Measurements from ENCODE around the gene ALKBH3.

Gene ALKBH3

DNA sequence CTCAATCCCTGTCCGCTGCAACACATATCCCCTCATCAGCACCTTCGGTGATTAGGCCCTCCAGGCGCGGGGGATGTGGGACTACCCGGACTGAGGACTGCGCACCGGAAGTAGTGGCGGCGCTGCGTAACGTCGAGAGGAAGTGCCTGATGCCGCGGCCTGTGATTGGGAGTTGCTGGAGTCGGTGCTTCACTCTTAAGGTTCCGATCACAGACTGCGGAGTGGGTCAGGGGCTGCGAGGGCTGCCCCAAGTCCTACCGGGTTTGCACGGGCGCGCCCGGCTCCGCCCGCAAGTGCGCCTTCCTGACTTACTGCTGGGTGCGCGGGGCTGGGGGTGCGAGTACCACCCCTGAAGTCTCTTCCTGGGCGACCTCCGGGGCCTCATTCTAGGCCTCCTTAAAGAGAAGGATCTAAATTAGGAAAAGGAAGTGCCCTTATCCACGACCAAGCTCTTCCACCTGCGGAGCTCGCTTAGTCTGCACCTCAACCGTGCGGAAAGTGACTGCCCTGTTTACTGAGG, at the start of gene ALKBH3:
ALKBH3 (plus strand) TSS at position 192 of the 520 bp plus-strand sequence. CDS start 1,822 bp downstream, outside the sequence.
- DNase-seq (ENCODE audit: low spot score) = peak; percentile 79

DNA sequence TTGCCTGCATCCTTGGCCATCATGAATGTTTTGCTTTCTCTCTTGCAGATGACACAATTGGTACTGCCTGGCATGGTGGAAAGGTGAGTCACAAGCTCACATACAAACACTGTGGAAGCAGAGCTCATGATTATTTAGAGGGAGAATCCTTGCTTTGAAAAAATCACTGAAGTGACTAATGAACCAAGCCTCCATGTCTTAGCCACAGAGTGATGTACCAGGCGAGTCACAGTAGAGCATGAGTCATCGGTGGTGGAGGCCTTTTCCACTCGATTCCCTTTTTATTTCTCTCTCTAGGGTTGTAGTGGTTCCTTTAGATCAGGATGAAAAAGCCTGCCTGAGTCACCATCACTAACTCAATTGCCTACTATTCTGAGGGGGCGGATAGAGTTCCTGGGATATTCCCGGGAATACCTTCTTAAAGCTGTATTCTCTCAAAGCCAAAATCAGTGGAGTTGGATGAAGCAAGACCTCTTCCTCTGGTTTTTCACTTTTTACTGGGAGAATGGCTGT, 49.6 kb upstream of the ALKBH3 start:
- no peak for DNase-seq (ENCODE audit: low spot score)

DNA sequence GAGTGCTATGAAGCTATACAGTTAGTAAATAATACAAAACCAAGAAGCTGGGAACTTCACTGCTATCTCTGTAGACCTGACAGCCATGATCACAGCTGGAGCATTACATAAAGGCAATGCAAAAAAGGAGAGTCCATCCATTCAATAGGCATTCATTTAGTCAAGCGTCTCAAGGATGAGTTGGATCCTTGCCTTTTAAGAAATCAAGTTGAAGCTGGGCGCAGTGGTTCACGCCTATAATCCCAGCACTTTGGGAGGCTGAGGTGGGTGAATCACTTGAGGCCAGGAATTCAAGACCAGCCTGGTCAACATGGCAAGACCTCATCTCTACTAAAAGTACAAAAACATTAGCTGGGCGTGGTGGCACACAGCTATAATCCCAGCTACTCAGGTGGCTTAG, 48.1 kb upstream of the ALKBH3 start:
- DNase-seq (ENCODE audit: low spot score) = no peak

DNA sequence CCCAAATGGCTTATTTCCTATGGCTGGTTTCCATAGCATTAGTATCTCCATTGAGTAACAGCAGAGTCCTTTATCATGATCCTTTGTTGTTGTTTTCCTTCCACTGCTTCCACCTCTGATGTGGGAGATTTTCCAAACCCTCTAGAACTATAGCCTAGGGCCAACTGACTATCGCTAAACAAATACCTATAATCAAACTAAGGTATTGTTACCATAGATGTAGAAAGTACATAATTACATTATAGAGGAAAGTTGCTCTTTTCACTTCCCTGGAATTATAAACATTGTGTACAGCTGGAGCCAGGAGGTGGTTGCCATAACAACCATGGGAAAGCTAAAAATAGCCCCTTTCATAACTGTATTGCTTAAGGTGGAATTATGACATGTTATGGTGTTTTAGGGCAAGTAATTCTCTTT, 47.0 kb upstream of the ALKBH3 start:
- peak; percentile 3 for DNase-seq (ENCODE audit: low spot score)

DNA sequence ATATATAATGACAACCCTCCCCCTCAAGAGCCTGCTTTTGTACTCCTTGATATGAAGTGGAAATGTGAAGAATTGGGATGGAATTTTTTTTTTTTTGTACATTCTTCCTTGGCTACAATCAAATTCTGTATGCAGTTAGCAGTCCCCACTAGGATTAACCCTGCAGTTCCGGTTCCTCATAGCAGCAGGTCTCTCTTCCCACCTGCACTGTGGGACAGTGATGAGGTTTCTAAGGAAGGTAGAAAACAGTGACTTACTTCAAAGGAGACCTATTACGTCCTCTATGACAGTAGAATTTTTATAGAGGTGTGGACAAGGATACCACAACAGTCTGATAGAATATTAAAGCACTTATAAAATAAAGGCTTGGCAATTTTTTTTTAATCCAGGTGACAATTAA, 46.3 kb upstream of the ALKBH3 start:
- DNase-seq (ENCODE audit: low spot score) = no peak

DNA sequence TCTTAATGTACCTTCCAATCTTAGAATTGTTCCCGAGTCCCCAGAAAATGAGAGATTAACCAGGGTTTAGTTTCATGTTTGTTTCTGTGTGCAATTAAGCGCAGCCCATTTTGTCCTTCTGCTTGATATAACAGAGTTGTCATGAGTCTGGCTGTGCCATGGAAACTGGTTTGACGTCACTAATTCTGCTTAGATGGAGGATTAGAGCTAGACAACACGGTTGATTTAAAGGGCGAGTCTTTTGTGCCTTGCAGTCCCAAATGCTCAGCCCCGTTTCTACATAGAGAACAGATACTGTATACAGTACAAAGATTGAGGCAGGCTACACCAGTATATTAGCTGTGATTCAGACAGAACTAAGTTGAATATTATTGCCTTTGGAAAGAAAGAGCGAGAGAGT, 45.5 kb upstream of the ALKBH3 start:
- DNase-seq (ENCODE audit: low spot score) = no peak

DNA sequence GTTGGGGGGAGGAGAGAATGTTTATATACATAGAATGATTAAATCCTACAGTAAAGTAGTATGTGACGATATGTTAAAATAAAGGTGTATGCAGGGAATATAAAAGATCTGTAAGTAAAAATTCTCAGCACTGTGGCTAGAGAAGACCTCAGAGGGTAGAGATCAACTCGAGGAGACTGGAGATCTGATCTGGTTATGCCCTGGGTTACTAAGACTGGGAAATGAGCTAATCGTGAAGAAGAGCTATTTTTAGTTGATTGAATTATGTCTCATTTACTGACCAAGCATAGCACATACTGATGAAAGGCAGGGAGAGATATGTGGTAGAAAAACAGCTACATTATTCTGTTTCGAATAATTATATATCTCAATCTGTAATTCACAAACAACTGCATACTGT, 42.8 kb upstream of the ALKBH3 start:
- no peak for DNase-seq (ENCODE audit: low spot score)

DNA sequence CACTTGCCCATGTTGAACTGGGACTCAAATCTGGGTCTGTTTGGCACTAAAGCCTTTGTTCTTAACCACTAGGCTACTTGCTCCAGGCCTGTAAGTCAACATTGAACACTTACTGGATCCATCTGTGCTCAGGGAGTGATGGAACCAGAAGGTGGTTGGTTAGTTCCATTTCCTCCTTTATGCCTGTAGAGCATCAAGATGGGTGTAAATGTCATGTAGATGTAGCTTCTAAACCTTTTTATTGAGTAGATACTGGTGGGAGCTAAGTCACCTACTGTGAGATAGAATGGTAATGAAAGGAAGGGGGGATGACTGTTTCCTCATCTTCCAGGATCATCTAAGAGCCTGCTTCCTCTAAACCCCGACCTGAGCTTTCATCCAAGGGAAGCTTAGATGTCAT, 38.6 kb upstream of the ALKBH3 start:
- no peak for DNase-seq (ENCODE audit: low spot score)

DNA sequence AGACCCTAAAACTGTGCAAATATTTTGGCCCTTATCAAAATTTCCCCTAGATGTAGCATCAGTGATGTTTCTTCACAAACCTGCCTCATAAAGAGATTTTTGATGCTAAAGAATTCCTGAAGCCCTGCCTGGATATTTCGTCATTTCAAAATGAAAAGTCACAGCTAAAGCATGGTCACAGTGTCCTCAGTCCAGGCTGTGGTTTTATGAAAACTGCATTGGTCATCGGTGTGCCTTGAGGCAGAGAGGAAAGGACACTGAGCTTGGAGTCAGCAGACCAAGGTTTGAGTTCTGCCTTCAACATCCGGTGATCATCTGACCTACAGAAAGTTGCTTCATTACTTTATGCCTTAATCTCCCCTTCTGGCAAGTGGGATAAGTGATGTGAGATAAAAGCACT, 34.8 kb upstream of the ALKBH3 start:
- DNase-seq (ENCODE audit: low spot score) = no peak

DNA sequence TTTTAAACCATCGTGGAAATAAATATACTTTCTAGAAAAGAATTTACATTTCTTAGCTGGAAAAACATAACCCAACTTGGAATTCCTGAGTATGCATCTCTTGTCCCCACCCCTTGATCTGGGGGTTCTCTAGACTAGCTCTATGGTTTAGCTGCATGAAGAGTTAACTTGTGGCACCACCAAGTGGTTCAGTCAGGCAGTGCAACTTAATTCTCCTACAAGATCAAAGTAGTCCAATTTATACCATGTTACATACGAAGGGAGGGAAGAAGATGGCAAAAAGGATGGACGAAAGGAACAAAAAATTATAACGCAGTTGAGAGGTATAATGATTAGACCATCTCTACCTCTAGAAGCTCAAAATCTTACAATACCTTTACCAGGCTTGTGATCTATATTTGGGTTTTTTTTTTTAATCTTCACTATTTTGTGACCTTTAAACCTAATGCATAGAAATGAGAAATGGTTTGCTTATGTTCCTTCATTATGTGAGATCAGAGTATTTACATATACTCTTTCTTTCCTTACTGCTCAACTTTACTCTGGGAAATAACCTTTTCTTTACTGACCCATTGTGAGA, 28.5 kb upstream of the ALKBH3 start:
- DNase-seq (ENCODE audit: low spot score) = peak; percentile 39

DNA sequence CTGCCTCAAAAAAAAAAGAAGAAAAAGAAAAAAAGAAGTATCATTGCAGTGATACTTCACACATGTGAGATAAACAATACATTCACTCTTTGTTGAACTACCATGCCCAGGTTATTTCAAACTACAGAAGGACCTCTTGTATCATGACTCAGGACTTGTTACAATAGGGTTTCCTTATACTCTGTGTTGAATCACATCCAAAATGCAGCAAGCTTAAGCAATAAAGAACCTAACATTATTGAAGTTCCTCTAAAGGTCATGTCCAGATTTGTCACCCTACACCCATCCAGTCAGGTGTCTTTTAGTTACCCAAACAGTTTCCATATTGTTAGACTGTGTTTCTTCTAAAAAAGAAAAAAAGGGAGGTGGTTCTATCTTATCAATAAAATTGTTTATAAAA, 26.9 kb upstream of the ALKBH3 start:
- DNase-seq (ENCODE audit: low spot score) = no peak

DNA sequence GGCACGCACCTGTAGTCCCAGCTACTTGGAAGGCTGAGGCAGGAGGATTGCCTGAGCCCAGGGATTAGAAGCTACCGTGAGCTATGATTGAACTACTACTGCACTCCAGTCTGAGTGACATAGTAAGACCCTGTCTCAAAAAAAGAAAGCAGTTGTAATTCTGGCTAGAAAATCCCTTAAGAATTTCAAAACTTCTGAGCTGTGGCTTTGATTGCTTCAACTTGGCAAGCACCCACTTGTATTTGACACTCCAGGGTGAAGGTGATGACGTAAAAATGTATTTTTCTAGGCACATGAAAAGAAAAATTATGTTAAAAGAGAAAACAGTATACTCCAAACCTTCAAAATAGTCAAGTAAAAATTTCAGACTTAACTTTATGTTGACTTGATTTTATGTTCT, 23.6 kb upstream of the ALKBH3 start:
- no peak for DNase-seq (ENCODE audit: low spot score)

DNA sequence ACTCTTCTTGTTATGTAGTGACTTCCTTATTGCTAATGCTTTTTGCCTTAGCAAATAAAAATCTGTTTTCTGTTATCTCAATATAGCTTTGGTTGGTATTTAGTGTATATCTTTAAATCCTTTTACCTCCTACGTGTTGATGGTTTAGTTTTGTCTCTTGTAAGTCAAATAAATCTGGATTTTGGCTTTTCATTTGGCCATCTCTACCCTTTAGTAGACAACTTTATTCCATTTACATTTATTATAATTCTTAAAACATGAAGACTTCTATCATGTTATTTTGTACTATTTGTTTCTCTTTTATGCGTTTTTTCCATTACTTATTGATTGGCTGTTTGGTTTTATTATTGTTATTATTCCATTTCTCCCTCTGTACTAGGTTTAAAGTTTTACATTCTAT, 19.5 kb upstream of the ALKBH3 start:
- no peak for DNase-seq (ENCODE audit: low spot score)

DNA sequence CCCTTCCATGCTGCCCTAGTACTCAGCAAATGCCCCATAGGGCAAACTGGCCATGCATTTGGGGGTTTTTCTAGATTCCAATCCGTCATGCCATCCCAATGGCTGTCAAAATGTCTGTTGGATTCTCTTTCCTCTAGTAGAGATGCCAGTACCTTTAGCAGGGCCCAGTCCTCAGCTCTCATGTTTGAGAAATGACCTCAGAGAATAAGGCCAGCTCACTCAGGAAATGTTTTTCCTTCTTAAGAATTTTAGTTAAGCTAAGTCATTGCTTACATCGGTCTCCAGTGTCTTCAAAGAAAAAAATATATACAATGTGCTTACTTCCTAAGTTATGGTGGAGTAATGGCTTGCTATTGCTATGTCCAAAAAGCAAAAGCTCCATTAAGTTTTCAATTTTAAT, 14.1 kb upstream of the ALKBH3 start:
- DNase-seq (ENCODE audit: low spot score) = no peak

DNA sequence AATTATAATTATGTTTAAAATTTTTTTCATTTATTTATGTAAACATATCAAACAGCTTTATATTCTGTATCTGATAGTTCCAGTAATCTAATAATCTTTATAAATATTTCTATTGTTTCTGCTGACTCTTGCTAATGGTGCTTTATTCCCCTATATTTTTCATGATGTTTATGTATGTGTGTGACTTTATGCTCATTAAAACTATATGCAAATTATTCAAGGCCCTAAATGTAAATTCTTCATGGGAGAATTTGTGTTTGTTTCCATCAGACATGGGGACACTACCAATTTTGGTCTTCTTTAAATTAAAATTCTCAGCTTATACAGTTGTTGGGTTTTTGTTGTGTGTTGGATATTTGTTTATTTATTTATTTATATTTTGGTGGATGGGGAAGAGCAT, 13.7 kb upstream of the ALKBH3 start:
- DNase-seq (ENCODE audit: low spot score) = no peak

DNA sequence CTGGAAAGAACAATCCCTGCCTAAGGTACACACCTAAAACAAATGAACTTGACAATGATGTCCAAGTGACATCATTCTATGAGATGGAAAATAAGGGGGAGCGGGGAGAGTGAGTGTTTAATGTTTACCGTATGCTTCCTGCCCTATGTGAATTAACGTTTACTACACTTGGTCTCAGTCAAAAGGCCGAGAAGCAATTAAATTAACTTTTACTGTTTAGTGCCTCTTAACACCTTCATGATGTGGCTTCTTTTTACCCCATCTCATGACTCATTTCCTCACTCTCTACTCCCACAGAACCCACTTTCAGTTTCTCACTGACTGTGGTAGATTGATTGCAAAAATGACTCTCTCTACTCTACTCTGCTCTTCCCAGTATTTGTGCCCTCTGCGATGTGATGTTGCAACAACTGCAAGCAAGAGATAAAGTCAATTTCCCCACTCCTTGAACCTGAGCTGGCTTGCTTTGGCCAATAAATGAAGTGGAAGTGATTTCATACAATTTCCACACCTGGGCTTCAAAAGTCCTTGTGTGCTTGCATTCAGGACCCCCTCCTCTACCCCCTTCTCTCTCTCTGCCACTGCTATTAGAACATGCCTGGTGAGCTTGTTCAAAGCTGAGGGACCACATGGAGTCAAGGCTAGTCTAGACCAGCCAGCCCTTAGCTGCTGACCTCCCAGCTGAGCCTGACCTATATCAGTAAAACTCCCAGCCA, 11.6 kb upstream of the ALKBH3 start:
- DNase-seq (ENCODE audit: low spot score) = peak; percentile 34

DNA sequence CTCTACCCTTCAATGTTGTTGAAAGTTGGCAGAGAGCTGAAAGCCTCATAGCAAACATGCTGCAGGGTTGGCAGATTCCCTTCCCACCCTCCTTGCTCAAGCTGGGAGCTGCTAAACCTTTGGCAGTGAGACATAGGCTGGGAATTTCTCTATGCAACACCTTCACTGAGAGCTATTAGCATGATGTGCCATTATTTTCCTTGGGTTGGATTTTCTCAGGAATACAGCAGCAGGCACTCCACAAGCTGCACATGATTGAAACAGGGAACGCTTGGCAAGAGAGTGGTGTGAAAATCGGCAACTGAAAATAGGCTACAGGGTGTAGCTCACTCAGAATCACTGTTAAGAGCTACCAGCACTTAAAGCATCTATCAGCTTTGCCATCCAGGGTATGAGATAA, 9.6 kb upstream of the ALKBH3 start:
- no peak for DNase-seq (ENCODE audit: low spot score)

DNA sequence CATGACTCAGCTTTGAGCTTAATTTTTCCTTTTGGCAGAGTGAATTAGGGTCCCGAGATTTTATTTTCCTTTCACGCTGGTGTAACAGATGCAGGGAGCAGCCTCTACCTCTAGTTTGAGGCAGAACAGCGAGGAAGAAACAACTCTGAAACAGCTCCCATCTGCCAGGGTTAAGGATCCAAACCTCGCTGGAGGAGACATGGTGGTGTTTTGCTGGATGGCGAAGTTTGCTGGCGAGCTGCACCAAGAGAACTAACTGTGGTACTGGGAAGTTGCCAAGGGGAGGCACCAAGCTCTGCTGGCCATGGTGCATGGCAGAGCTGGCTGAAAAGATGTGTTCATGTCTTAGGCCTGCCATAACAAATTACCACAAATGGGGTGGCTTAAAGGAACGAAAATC, 7.6 kb upstream of the ALKBH3 start:
- DNase-seq (ENCODE audit: low spot score) = no peak

DNA sequence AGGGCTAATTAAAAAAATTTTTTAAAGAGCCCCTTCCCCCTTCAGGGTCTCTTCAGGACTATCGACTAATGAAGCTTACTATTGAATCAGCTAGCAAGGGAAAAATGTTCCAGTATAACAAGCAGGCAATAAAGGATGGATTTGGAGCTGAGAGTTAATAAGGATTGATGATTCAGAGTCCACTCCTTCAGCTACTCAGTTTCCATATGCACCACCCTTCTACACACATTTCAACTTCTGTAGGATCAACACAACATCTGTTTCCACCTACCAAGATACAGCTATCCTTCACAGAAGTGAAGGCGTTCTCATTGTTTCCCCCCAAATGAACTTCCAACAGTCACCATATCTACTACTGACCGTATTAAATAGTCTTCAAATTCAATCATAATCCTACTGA, 6.6 kb upstream of the ALKBH3 start:
- no peak for DNase-seq (ENCODE audit: low spot score)

DNA sequence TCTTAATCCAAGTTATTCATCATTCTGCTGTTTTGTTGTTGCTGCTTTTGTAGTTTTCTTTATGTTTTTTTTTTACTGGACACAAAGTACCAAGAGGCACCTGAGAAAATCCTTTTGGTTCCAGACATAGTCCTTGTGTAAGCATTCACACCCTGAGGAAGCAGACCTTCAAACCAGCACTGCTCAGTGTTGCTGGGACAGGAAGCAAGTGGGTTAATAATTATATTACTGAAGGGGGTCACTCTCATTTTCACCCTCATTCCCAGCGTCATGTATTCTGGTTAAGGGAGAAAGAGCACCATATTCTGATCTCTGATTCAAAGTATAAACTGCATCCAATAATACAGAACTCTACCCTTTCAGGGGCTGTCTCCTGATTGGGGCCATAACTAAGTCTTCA, 5.9 kb upstream of the ALKBH3 start:
- DNase-seq (ENCODE audit: low spot score) = no peak

DNA sequence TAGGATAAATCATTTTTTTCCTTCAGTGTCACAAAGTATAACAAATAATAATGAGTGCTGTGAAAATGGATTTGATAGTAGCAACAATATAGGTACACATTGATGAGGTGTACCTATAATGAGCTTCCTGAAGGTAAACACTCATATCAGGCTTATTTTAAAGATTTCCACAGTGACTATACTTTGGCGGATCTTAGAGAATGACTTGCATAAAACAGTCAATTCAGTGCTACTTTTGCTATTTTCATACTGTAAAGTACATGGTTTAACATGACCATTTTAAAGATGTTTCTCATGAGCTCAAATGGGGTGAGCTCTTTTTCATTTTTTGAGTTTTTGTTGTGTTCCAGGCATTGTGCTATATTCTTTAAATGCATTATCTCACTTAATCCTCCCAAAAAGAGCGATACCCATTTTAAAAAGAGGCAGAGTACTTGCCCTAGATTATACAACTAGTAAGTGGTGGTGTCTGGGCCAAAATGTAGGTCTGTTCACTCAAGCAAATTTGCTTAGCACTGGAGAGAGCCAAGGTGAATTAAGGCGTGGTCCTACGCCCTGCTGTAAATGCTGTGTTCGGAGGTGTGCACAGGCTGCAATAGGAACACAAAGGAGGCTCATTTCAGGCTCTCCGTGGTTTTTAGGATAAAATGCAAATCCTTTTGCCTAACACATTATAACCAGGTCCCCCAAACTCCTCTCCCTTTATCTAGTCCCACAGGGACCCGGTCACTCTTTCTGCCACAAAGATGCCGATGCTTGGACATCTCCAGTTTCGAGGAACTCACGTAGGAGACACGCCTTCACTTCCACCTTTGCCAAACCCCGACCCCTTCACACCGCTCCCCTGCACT, 617 bp upstream of the ALKBH3 start:
- DNase-seq (ENCODE audit: low spot score) = no peak

DNA sequence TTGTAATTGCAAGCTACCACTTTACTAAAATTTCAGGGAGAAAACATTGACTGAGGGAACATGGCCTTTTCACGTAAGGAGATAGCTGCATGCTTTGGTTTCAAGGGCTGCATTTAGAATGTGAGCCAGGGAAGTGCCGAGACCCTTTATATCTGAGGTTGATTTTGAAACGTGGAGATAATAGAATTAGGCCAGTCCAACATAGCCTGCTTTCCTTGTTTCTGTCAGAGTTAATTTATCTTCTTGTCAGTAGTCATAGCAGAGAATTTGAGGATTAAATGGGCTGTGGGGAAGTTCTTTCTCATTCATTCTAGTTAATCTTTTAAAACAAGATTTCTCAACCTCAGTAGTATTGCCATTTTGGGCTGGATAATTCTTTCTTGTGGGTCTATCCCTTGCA, 12.2 kb downstream of the ALKBH3 start:
- no peak for DNase-seq (ENCODE audit: low spot score)

DNA sequence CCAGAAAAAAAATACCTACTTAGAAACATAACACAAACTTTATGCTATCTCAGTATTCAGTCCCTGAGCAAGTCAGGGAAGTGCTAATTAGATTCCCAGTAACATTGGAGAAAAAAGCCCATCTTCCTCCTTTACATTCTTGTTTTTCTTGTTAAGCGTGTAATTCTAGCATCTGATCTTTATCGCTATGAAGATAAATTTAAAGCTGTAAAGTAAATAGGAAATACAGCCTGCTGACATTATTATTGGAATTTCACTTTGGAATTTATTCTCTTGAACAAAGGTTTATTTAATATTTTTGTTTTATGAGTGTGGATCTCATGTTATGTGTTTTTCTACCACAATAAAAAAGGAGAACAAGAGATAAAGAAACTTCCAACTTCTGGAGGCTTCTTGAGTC, 13.9 kb downstream of the ALKBH3 start:
- DNase-seq (ENCODE audit: low spot score) = no peak
